ENCODE data around the gene HTR3B. TPM values are rescaled to one million over a fixed set of nuclear protein-coding genes. Genes with fewer than 3 reads are reported as not detected.

HTR3B gene
- total RNA-seq, 1 experiment from 2014 or later: not detected

DNA sequence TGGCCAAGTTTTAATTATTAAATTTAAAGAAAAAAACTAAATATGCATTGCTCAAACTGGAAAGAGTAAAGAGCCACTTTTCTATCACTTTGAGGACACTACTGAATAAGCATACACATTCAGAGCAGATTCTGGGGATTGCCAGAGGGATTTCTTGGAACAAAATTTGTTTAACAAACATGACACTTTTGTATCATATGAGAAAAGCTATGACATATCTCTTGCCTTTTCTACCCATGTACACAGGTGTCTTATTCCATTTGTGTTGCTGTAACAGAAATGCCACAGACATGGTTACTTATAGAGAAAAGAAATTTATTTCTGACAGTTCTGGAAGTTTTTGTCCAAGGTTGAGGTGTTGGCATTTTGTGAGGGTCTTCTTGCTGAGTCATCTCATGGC, 15.7 kb upstream of the HTR3B start:
- H4K8ac ChIP-seq (replicated peaks; ENCODE audit: insufficient read length, low read depth, low read length): no peak overlapping the region
- H3K23ac ChIP-seq (ENCODE audit: insufficient read length, low read depth, low read length): no peak overlapping the region
- Mint-ChIP-seq H3K9me3 (no peaks in the 10 kb centered on the region), H3K27me3 (ENCODE audit: low read depth) (no peaks in the 10 kb centered on the region), H3K27ac (no peak overlapping the region), H3K4me3 (no peak overlapping the region), H3K4me1 (peaks cover 14 to 16% of the 10 kb centered on the region in 2 experiments), H3K36me3 (ENCODE audit: insufficient read depth in 1 of 3, low read depth in 3 of 3) (peaks cover 0 to 1% (median 0%) of the 10 kb centered on the region in 3 experiments; a peak in 1 of 7 replicates)
- H3K4ac ChIP-seq (ENCODE audit: low read depth, low read length): no peak overlapping the region
- no peak for DNase-seq
- no peak overlapping the region for H2BK120ac ChIP-seq (ENCODE audit: low read depth, low read length, poor library complexity, severe bottlenecking)
- no peaks in the 10 kb centered on the region for H3K27me3 ChIP-seq (ENCODE audit: insufficient read depth, low read length)
- no peak overlapping the region for H2BK5ac ChIP-seq (ENCODE audit: insufficient read length, low read length)
- H3K18ac ChIP-seq (ENCODE audit: insufficient read length, low read depth, low read length): no peak overlapping the region
- H3K79me1 ChIP-seq (ENCODE audit: insufficient read depth, low read depth, low read length, poor library complexity, severe bottlenecking): no peaks in the 10 kb centered on the region
- H3K9me3 ChIP-seq (ENCODE audit: control insufficient read depth, low read depth, low read length): no peaks in the 10 kb centered on the region
- H2BK12ac ChIP-seq (ENCODE audit: insufficient read length, low read depth, low read length): no peak overlapping the region
- H3K27ac ChIP-seq (ENCODE audit: insufficient read length, low read depth, low read length): no peak overlapping the region
- TF ChIP-seq, protein P1, sequence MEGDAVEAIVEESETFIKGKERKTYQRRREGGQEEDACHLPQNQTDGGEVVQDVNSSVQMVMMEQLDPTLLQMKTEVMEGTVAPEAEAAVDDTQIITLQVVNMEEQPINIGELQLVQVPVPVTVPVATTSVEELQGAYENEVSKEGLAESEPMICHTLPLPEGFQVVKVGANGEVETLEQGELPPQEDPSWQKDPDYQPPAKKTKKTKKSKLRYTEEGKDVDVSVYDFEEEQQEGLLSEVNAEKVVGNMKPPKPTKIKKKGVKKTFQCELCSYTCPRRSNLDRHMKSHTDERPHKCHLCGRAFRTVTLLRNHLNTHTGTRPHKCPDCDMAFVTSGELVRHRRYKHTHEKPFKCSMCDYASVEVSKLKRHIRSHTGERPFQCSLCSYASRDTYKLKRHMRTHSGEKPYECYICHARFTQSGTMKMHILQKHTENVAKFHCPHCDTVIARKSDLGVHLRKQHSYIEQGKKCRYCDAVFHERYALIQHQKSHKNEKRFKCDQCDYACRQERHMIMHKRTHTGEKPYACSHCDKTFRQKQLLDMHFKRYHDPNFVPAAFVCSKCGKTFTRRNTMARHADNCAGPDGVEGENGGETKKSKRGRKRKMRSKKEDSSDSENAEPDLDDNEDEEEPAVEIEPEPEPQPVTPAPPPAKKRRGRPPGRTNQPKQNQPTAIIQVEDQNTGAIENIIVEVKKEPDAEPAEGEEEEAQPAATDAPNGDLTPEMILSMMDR (conservative IDR thresholded peaks at IDR 0.05): no peak
- no peak overlapping the region for H2BK15ac ChIP-seq (ENCODE audit: low read depth, low read length)
- H2BK20ac ChIP-seq (ENCODE audit: low read depth, low read length, poor library complexity, severe bottlenecking): no peak overlapping the region
- H3K14ac ChIP-seq (ENCODE audit: insufficient read depth, low read length): no peak overlapping the region
- no peak overlapping the region for H4K91ac ChIP-seq (ENCODE audit: insufficient read length, low read depth, low read length)
- no peaks in the 10 kb centered on the region for H3K4me1 ChIP-seq (ENCODE audit: insufficient read depth, low read length)
- H2AFZ ChIP-seq (ENCODE audit: low read length): no peak overlapping the region
- no peak overlapping the region for H3K4me2 ChIP-seq (ENCODE audit: insufficient read depth, insufficient read length, low read length)
- no peak overlapping the region for H4K5ac ChIP-seq (ENCODE audit: insufficient read length, low read depth, low read length)
- H4K20me1 ChIP-seq (ENCODE audit: control insufficient read depth, insufficient read depth, insufficient read length): no peaks in the 10 kb centered on the region
- no peaks in the 10 kb centered on the region for H3K23me2 ChIP-seq (ENCODE audit: insufficient read length, low read depth, low read length, poor library complexity, severe bottlenecking)
- H3K56ac ChIP-seq (ENCODE audit: insufficient read length, low read depth, low read length): no peak overlapping the region
- H3T11ph ChIP-seq (ENCODE audit: low read length): no peak overlapping the region
- no peak overlapping the region for H2AK5ac ChIP-seq (ENCODE audit: insufficient read length, low read length)
- H3K9ac ChIP-seq (ENCODE audit: extremely low read depth, insufficient read length, low read length): no peak overlapping the region
- no peaks in the 10 kb centered on the region for H3K79me2 ChIP-seq (ENCODE audit: insufficient read depth, low read length)
